Measurements from ENCODE around the gene FOXB2. TPM values are rescaled to one million over a fixed set of nuclear protein-coding genes. Genes with fewer than 3 reads are reported as not detected.
"Not testable (repeated sequence)": the region's sequence is repeated elsewhere in the genome, so short reads cannot be mapped to it uniquely, and the experiment has no call there.

The FOXB2 gene
- total RNA-seq (1 to 10 TPM in 2 of 7 donors, under 1 TPM in 1, not detected in 4; 0.24 to 3.0 (median 1.6) TPM), polyA plus RNA-seq (not detected)
- long read RNA-seq, donor 1, result 0 reads
- long read RNA-seq, donor 2, partial matches to known transcripts, result 0 of 1 reads
- long read RNA-seq, donor 2, other reads (novel, unspliced or antisense), result 0 of 1 reads
- long read RNA-seq, donor 3, result 0 reads

DNA sequence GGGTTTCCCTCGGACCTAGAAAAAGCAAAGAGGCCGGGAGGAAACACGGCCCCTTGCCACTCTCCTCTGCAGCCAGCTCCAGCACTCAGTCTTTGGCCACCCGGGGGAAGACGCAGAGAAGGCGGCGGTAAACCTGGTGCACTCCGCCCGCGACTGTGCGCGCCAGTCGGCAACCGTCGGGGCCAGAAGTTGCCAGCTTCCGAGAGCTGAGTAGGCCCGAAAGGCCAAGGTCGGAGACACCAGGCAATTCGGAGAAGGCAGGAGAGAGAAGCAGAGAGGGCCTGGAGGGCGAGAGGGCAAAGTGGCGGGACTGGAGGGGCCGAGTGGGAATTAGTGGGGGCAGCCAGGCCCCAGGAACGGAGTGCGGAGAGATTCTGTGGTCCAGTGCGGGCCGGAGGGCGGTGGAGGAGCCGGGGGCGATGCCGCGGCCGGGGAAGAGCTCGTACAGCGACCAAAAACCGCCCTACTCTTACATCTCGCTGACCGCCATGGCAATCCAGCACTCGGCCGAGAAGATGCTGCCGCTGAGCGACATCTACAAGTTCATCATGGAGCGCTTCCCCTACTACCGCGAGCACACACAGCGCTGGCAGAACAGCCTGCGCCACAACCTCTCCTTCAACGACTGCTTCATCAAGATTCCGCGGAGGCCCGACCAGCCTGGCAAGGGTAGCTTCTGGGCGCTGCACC, at the start of gene FOXB2:
FOXB2 (plus strand) TSS at position 420 of the 690 bp plus-strand sequence; CDS start at position 420, 0 bp downstream.
- no peak within 1 kb of the TSS for H3K4me3 ChIP-seq
- DNase-seq, result no peak
- no peaks in the 10 kb centered on the region for H3K27me3 ChIP-seq
- no peak within 1 kb of the TSS for H3K27ac ChIP-seq
- no peaks in the 10 kb centered on the region for H3K9me3 ChIP-seq
- 5 to 6% (median 6%) methylated on average over 51 of the region's 51 CpGs for WGBS, 3 donors
- TF ChIP-seq, protein P1, sequence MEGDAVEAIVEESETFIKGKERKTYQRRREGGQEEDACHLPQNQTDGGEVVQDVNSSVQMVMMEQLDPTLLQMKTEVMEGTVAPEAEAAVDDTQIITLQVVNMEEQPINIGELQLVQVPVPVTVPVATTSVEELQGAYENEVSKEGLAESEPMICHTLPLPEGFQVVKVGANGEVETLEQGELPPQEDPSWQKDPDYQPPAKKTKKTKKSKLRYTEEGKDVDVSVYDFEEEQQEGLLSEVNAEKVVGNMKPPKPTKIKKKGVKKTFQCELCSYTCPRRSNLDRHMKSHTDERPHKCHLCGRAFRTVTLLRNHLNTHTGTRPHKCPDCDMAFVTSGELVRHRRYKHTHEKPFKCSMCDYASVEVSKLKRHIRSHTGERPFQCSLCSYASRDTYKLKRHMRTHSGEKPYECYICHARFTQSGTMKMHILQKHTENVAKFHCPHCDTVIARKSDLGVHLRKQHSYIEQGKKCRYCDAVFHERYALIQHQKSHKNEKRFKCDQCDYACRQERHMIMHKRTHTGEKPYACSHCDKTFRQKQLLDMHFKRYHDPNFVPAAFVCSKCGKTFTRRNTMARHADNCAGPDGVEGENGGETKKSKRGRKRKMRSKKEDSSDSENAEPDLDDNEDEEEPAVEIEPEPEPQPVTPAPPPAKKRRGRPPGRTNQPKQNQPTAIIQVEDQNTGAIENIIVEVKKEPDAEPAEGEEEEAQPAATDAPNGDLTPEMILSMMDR (IDR thresholded peaks at IDR 0.05), result no peak
- TF ChIP-seq POLR2A (IDR thresholded peaks at IDR 0.05) (no peak), EP300 (IDR thresholded peaks at IDR 0.05) (no peak)
- H3K4me1 ChIP-seq (ENCODE audit: insufficient read depth), result peaks cover 6% of the 10 kb centered on the region
- intact Hi-C loops (cut with DNase I), result loop anchor here in 1 of 4 donors (10.0 kb wide), 1 partner anchor 215 kb away; no protein-coding TSS in a partner anchor
- no peaks in the 10 kb centered on the region for H3K36me3 ChIP-seq

DNA sequence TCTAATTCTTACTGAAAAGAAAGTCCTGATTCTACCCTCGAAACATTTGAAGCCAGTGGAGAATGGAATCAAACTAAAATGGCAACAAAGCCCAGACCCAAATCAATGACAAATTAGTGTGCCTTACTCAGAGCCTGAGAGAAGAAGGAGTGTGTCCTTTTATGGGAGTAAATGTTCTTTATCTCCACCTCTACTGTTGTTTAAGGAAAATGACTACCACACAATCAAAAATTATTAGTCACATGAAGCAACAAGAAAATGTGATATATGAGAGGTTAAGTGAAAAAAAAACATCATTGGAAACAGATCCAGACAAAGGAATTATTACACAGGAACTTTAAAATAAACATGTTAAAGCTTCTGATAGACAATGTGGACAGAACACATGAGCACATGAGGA, 49.7 kb upstream of the FOXB2 start:
- WGBS, 3 donors, result 65 to 85% (median 68%) methylated on average over 1 of the region's 1 CpG
- Histone ChIP-seq H3K9me3 (no peaks in the 10 kb centered on the region), H3K4me1 (ENCODE audit: insufficient read depth) (no peaks in the 10 kb centered on the region), H3K36me3 (no peaks in the 10 kb centered on the region), H3K27me3 (no peaks in the 10 kb centered on the region), H3K4me3 (no peak overlapping the region), H3K27ac (no peak overlapping the region)
- TF ChIP-seq, protein P1 (IDR thresholded peaks at IDR 0.05), result no peak
- no peak for TF ChIP-seq POLR2A (IDR thresholded peaks at IDR 0.05)
- no peak for TF ChIP-seq EP300 (IDR thresholded peaks at IDR 0.05)
- intact Hi-C loops (cut with DNase I), result loop anchor here in 1 of 4 donors (5.0 kb wide), 1 partner anchor 1373 kb away; no protein-coding TSS in a partner anchor
- no peak for DNase-seq

DNA sequence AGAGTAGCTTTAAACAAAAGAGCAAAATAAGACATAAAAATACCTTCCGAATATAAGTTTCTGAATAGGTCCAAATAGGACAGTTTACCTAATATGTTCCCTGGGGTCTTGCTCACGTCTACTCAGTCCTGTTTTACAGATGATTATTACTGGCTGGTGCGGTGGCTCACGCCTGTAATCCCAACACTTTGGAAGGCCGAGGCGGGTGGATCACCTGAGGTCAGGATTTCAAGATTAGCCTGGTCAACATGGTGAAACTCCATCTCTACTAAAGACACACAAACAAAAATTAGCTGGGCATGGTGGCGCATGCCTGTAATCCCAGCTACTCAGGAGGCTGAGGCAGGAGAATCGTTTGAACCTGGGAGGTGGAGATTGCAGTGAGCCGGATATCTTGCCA, 40.6 kb upstream of the FOXB2 start:
- H3K27ac ChIP-seq; H3K4me1 ChIP-seq (ENCODE audit: insufficient read depth); H3K9me3 ChIP-seq; H3K4me3 ChIP-seq; DNase-seq; H3K27me3 ChIP-seq; H3K36me3 ChIP-seq; intact Hi-C loops (cut with DNase I): not testable (repeated sequence)
- WGBS, 3 donors, result 82 to 87% (median 85%) methylated on average over 9 of the region's 9 CpGs

DNA sequence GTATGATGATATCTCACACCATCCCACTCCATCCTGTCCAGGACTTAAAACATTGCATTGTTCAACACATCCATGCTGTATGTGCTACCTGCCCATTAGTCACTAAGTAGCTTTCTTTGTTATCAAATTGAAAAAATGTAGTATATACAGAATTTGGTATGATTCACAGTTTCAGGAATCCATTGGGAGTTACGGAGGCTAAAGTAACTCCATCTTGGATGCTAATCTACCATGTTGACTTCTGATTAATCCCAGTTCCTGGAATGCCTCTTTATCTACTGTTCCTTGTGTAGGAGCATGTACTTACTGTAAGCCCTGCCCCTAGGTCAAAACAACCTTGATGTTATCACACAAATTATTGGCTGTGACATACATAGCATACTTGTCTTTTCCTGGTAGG, 38.9 kb upstream of the FOXB2 start:
- H3K4me1 ChIP-seq (ENCODE audit: insufficient read depth), result no peaks in the 10 kb centered on the region
- no peak overlapping the region for H3K27ac ChIP-seq
- no peaks in the 10 kb centered on the region for H3K27me3 ChIP-seq
- intact Hi-C loops (cut with DNase I), result no loop called here
- TF ChIP-seq, protein P1 (IDR thresholded peaks at IDR 0.05), result no peak
- no peak for TF ChIP-seq POLR2A (IDR thresholded peaks at IDR 0.05)
- TF ChIP-seq EP300 (IDR thresholded peaks at IDR 0.05), result no peak
- no peaks in the 10 kb centered on the region for H3K36me3 ChIP-seq
- DNase-seq, result no peak
- no peak overlapping the region for H3K4me3 ChIP-seq
- WGBS, 3 donors, result 43 to 63% (median 46%) methylated on average over 1 of the region's 1 CpG
- no peaks in the 10 kb centered on the region for H3K9me3 ChIP-seq

DNA sequence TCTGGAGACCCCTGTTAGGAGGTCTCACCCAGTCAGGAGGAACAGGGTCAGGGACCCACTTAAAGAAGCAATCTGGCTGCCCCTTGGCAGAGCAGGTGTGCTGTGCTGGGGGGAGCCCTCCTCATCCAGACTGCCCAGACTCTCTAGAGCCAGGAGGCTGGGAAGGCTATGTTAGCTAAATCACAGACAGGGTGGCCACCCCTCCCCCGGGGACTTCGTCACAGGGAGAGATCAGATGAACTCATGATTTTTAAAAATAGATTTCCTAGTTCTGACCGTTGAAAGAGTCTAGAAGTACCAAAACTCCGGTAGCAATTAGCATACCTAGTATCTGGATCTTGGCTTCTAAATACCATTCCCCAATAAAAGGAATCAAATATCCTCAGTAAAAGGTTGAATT, 35.0 kb upstream of the FOXB2 start:
- no peaks in the 10 kb centered on the region for H3K9me3 ChIP-seq
- H3K36me3 ChIP-seq, result no peaks in the 10 kb centered on the region
- intact Hi-C loops (cut with DNase I), result no loop called here
- no peak overlapping the region for H3K27ac ChIP-seq
- TF ChIP-seq EP300 (IDR thresholded peaks at IDR 0.05), result no peak
- H3K27me3 ChIP-seq, result no peaks in the 10 kb centered on the region
- no peak for DNase-seq
- no peaks in the 10 kb centered on the region for H3K4me1 ChIP-seq (ENCODE audit: insufficient read depth)
- no peak overlapping the region for H3K4me3 ChIP-seq
- 76 to 78% (median 77%) methylated on average over 4 of the region's 4 CpGs for WGBS, 3 donors

Data from ovary (tissue), 10 donors.